ENCODE results near the gene GRXCR1. TPM values are rescaled to one million over a fixed set of nuclear protein-coding genes. Genes with fewer than 3 reads are reported as not detected.

GRXCR1 gene
- total RNA-seq, 1 experiment from 2014 or later: not detected

- no peak for ATAC-seq
- Histone ChIP-seq H3K27me3 (ENCODE audit: control insufficient read depth, insufficient read depth, low read length) (no peaks in the 10 kb centered on the region), H3K9me3 (ENCODE audit: control insufficient read depth, insufficient read depth, low read depth, low read length) (no peaks in the 10 kb centered on the region), H3K27ac (ENCODE audit: low read length) (no peak overlapping the region), H3K36me3 (ENCODE audit: control insufficient read depth, insufficient read depth, low read length) (no peaks in the 10 kb centered on the region), H3K4me1 (ENCODE audit: control insufficient read depth, insufficient read depth, low read length) (no peaks in the 10 kb centered on the region), H3K4me3 (ENCODE audit: low read depth in 2 of 2, low read length in 2 of 2) (no peak overlapping the region)
- TF ChIP-seq REST (IDR thresholded peaks at IDR 0.05; ENCODE audit: insufficient read depth in 1 of 2, low read depth in 2 of 2, low read length in 1 of 2): no peak
- TF ChIP-seq POLR2AphosphoS5 (IDR thresholded peaks at IDR 0.05; ENCODE audit: low read depth, low read length): no peak
- TF ChIP-seq TCF7L2 (IDR thresholded peaks at IDR 0.05; ENCODE audit: low read depth, low read length): no peak
- TF ChIP-seq SIN3A (IDR thresholded peaks at IDR 0.05; ENCODE audit: borderline replicate concordance, insufficient read depth, low read depth, low read length): no peak
- TF ChIP-seq CTCF (IDR thresholded peaks at IDR 0.05): no peak
- ChIA-PET CTCF (no interaction called here), POLR2A (no interaction called here)
- DNase-seq (ENCODE audit: low read depth, low spot score): no peak
- no TSS peak for BruUV-seq (replicated peaks)
- intact Hi-C loops (cut with micrococcal nuclease; ENCODE audit: unreplicated experiment) (no loop called here), in situ Hi-C loops (cut with HindIII; ENCODE audit: low pct_unique_long_range_greater_than_20kb, low sequenced_read_pairs) (no loop called here)
Observed at GRCh38 chr4:42878863-42879262, 13.7 kb upstream of the GRXCR1 start.

DNA sequence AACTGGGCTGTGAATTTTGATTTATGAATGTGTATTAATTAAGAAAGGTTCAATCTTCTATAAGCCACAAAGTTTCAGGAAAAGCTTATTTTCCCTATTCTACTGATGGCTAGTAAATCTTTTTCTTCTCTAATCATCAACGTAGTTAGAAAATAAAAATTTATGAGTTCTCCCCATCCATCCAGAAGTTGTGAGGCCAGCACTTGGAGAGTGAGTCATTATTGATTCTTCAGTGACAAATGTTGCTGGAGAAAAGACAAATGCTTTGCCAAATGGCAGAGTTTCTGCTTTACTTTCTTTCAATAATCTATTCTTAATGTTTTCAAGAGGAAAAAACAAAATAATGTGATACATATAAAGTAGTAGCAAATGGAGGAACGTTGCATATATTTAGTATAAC, 11.3 kb upstream of the GRXCR1 start:
- BruUV-seq (replicated peaks): no TSS peak
- H3K9me3 ChIP-seq (ENCODE audit: control insufficient read depth, insufficient read depth, low read depth, low read length): no peaks in the 10 kb centered on the region
- ChIA-PET CTCF (no interaction called here), POLR2A (no interaction called here)
- H3K27me3 ChIP-seq (ENCODE audit: control insufficient read depth, insufficient read depth, low read length): no peaks in the 10 kb centered on the region
- H3K4me1 ChIP-seq (ENCODE audit: control insufficient read depth, insufficient read depth, low read length): no peaks in the 10 kb centered on the region
- TF ChIP-seq POLR2AphosphoS5 (IDR thresholded peaks at IDR 0.05; ENCODE audit: low read depth, low read length): no peak
- ATAC-seq: no peak
- H3K36me3 ChIP-seq (ENCODE audit: control insufficient read depth, insufficient read depth, low read length): no peaks in the 10 kb centered on the region
- no peak for DNase-seq (ENCODE audit: low read depth, low spot score)
- in situ Hi-C loops (cut with HindIII; ENCODE audit: low pct_unique_long_range_greater_than_20kb, low sequenced_read_pairs): no loop called here
- no peak overlapping the region for H3K4me3 ChIP-seq (ENCODE audit: low read depth in 2 of 2, low read length in 2 of 2)
- intact Hi-C loops (cut with micrococcal nuclease; ENCODE audit: unreplicated experiment): loop anchor here (10.0 kb wide), 1 partner anchor 64 kb away; no protein-coding TSS in a partner anchor
- H3K27ac ChIP-seq (ENCODE audit: low read length): no peak overlapping the region

GRCh38 chr4:42891644-42892043, 869 bp upstream of the GRXCR1 start:
- H3K27ac ChIP-seq (ENCODE audit: low read length): no peak overlapping the region
- BruUV-seq (replicated peaks): no TSS peak
- no peaks in the 10 kb centered on the region for H3K36me3 ChIP-seq (ENCODE audit: control insufficient read depth, insufficient read depth, low read length)
- no peaks in the 10 kb centered on the region for H3K9me3 ChIP-seq (ENCODE audit: control insufficient read depth, insufficient read depth, low read depth, low read length)
- ChIA-PET POLR2A (no interaction called here), CTCF (no interaction called here)
- ATAC-seq (no peak), DNase-seq (ENCODE audit: low read depth, low spot score) (no peak)
- intact Hi-C loops (cut with micrococcal nuclease; ENCODE audit: unreplicated experiment): no loop called here
- no peaks in the 10 kb centered on the region for H3K4me1 ChIP-seq (ENCODE audit: control insufficient read depth, insufficient read depth, low read length)
- H3K27me3 ChIP-seq (ENCODE audit: control insufficient read depth, insufficient read depth, low read length): no peaks in the 10 kb centered on the region
- in situ Hi-C loops (cut with HindIII; ENCODE audit: low pct_unique_long_range_greater_than_20kb, low sequenced_read_pairs): no loop called here
- no peak for TF ChIP-seq POLR2AphosphoS5 (IDR thresholded peaks at IDR 0.05; ENCODE audit: low read depth, low read length)
- no peak for TF ChIP-seq SIN3A (IDR thresholded peaks at IDR 0.05; ENCODE audit: borderline replicate concordance, insufficient read depth, low read depth, low read length)
- TF ChIP-seq CTCF (IDR thresholded peaks at IDR 0.05): no peak
- no peak for TF ChIP-seq REST (IDR thresholded peaks at IDR 0.05; ENCODE audit: insufficient read depth in 1 of 2, low read depth in 2 of 2, low read length in 1 of 2)
- TF ChIP-seq TCF7L2 (IDR thresholded peaks at IDR 0.05; ENCODE audit: low read depth, low read length): no peak
- H3K4me3 ChIP-seq (ENCODE audit: low read depth in 2 of 2, low read length in 2 of 2): no peak overlapping the region

All from Panc1 (cell line).